NB4 (cell line): ENCODE measurements around the gene DLG5.

Experiments
- MYC ChIP-seq: IDR thresholded peaks from 2 replicates; pipeline ENCODE4 v1.6.1; 2011; ENCODE audit warnings: low read depth, low read length
- POLR2A ChIP-seq: IDR thresholded peaks from 2 replicates; pipeline ENCODE4 v1.6.1; 2011; ENCODE audit warnings: mild to moderate bottlenecking; ENCODE audit not compliant: insufficient read length; ENCODE audit errors: extremely low read depth
- TF ChIP-seq, protein P1 (sequence below): IDR thresholded peaks from 2 replicates; pipeline ENCODE4 v1.6.1; 2011; ENCODE audit warnings: low read depth, low read length
- TF ChIP-seq, protein P2 (sequence below): IDR thresholded peaks from one replicate; pipeline ENCODE4 v1.5.1; 2012; ENCODE audit warnings: low read depth, low read length

GRCh38 chr10:77855404-77856155 lies 71.0 kb downstream of the DLG5 start:
- TF ChIP-seq, protein P1, sequence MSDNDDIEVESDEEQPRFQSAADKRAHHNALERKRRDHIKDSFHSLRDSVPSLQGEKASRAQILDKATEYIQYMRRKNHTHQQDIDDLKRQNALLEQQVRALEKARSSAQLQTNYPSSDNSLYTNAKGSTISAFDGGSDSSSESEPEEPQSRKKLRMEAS, result no peak
- TF ChIP-seq, protein P2, sequence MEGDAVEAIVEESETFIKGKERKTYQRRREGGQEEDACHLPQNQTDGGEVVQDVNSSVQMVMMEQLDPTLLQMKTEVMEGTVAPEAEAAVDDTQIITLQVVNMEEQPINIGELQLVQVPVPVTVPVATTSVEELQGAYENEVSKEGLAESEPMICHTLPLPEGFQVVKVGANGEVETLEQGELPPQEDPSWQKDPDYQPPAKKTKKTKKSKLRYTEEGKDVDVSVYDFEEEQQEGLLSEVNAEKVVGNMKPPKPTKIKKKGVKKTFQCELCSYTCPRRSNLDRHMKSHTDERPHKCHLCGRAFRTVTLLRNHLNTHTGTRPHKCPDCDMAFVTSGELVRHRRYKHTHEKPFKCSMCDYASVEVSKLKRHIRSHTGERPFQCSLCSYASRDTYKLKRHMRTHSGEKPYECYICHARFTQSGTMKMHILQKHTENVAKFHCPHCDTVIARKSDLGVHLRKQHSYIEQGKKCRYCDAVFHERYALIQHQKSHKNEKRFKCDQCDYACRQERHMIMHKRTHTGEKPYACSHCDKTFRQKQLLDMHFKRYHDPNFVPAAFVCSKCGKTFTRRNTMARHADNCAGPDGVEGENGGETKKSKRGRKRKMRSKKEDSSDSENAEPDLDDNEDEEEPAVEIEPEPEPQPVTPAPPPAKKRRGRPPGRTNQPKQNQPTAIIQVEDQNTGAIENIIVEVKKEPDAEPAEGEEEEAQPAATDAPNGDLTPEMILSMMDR, result no peak
- TF ChIP-seq POLR2A (no peak), MYC (no peak)
